ENCODE results near the gene CFAP210. TPM values are rescaled to one million over a fixed set of nuclear protein-coding genes. Genes with fewer than 3 reads are reported as not detected.
"Not testable (repeated sequence)": the region's sequence is repeated elsewhere in the genome, so short reads cannot be mapped to it uniquely, and the experiment has no call there.

Gene CFAP210
- total and polyA plus RNA-seq, 10 of the 15 experiments (the other 5 are each of a cell fraction or from before 2014, with no cell fraction given) = not detected

- TF ChIP-seq NFYA (IDR thresholded peaks at IDR 0.05; ENCODE audit: borderline replicate concordance, low read depth, low read length) = no peak
- TF ChIP-seq RCOR1 (conservative IDR thresholded peaks at IDR 0.05; ENCODE audit: low read depth, low read length) = no peak
Measured at GRCh38 chr2:169702996-169703395, 8.8 kb upstream of the CFAP210 start (continued).

GRCh38 chr2:169699173-169699572 is 5.0 kb upstream of the CFAP210 start:
- ChIA-PET POLR2A (interaction anchor here (0.6 kb wide), 1 partner anchor 27 kb away, joined by 3 read pairs; no protein-coding TSS in a partner anchor), SMC1A (ENCODE audit: uncharacterized antibody, unreplicated experiment) (interaction anchor here (0.6 to 2.3 kb wide), 10 partner anchors 12 to 72 kb away, joined by 3 to 19 read pairs (median 4); partner anchors contain the start of gene KLHL23), RAD21 (ENCODE audit: unreplicated experiment) (interaction anchor here (1.3 to 1.7 kb wide), 2 partner anchors 14 to 61 kb away, joined by 3 to 6 read pairs; no protein-coding TSS in a partner anchor)
- CTCF ChIA-PET; FAIRE-seq; H3K4me3 ChIP-seq; H3K27me3 ChIP-seq (replicated peaks in 1 of 2; ENCODE audit: control insufficient read depth in 2 of 2, insufficient read depth in 2 of 2, low read length in 1 of 2); BruUV-seq (replicated peaks); H4K20me1 ChIP-seq (ENCODE audit: control insufficient read depth, insufficient read depth); H2AFZ ChIP-seq (ENCODE audit: control insufficient read depth, low read depth, low read length); H3K4me2 ChIP-seq (ENCODE audit: control insufficient read depth, insufficient read depth); H3K36me3 ChIP-seq (ENCODE audit: control insufficient read depth in 2 of 2, insufficient read depth in 2 of 2, low read length in 1 of 2); DNase-seq (ENCODE audit: low read depth, low spot score); H3K9ac ChIP-seq (ENCODE audit: control insufficient read depth, insufficient read depth, low read length); H3K9me3 ChIP-seq (replicated peaks; ENCODE audit: control insufficient read depth, insufficient read depth, low read length); H3K27ac ChIP-seq (ENCODE audit: control insufficient read depth, insufficient read depth); in situ Hi-C loops (cut with MboI); ATAC-seq; H3K4me1 ChIP-seq (ENCODE audit: control insufficient read depth, insufficient read depth, low read length); H3K79me2 ChIP-seq (ENCODE audit: control insufficient read depth, insufficient read depth, low read length); intact Hi-C loops (cut with micrococcal nuclease; ENCODE audit: unreplicated experiment): not testable (repeated sequence)
- 98% methylated on average over 2 of the region's 2 CpGs for WGBS (ENCODE audit: insufficient coverage, insufficient replicate concordance, low lambda C conversion rate, missing lambda C conversion rate)

GRCh38 chr2:169696381-169696780 is 2.2 kb upstream of the CFAP210 start:
- POLR2A ChIA-PET = interaction anchor here (0.7 kb wide), 2 partner anchors 32 to 36 kb away, joined by 3 to 5 read pairs; no protein-coding TSS in a partner anchor
- no peaks in the 10 kb centered on the region; the same call in 2 of the 3 replicates for H3K9me3 ChIP-seq (replicated peaks; ENCODE audit: control insufficient read depth, insufficient read depth, low read length)
- RAD21 ChIA-PET (ENCODE audit: unreplicated experiment) = no interaction called here
- intact Hi-C loops (cut with micrococcal nuclease; ENCODE audit: unreplicated experiment) = no loop called here
- no peak overlapping the region for H2AFZ ChIP-seq (ENCODE audit: control insufficient read depth, low read depth, low read length)
- BruUV-seq (replicated peaks) = no TSS peak
- ATAC-seq (no peak), DNase-seq (ENCODE audit: low read depth, low spot score) (no peak), FAIRE-seq (no peak)
- no peak overlapping the region for H3K27ac ChIP-seq (ENCODE audit: control insufficient read depth, insufficient read depth)
- H3K4me1 ChIP-seq (ENCODE audit: control insufficient read depth, insufficient read depth, low read length) = no peaks in the 10 kb centered on the region
- 0 out of 4 replicates have a peak, but pooled peaks cover 0 to 3% of the 10 kb centered on the region in 2 experiments for H3K27me3 ChIP-seq (replicated peaks in 1 of 2; ENCODE audit: control insufficient read depth in 2 of 2, insufficient read depth in 2 of 2, low read length in 1 of 2)
- H3K4me2 ChIP-seq (ENCODE audit: control insufficient read depth, insufficient read depth) = no peak overlapping the region
- no peak overlapping the region for H3K4me3 ChIP-seq
- no peak for TF ChIP-seq ETV6 (conservative IDR thresholded peaks at IDR 0.05 in 1 of 2, IDR thresholded peaks at IDR 0.05 in 1 of 2; ENCODE audit: borderline replicate concordance in 1 of 2, low read depth in 1 of 2)
- no peak for TF ChIP-seq ZNF217 (IDR thresholded peaks at IDR 0.05)
- TF ChIP-seq RFX5 (IDR thresholded peaks at IDR 0.05; ENCODE audit: low read depth, low read length) = no peak
- no peak for TF ChIP-seq MTA3 (IDR thresholded peaks at IDR 0.05; ENCODE audit: borderline replicate concordance, low read length)
- no peak for TF ChIP-seq MEF2B (IDR thresholded peaks at IDR 0.05; ENCODE audit: partially characterized antibody, poor library complexity, severe bottlenecking)
- TF ChIP-seq GATAD2B (conservative IDR thresholded peaks at IDR 0.05; ENCODE audit: low read depth) = no peak
- TF ChIP-seq MEF2A (IDR thresholded peaks at IDR 0.05; ENCODE audit: insufficient read depth, low read depth, low read length) = no peak
- no peak for TF ChIP-seq ZSCAN29 (IDR thresholded peaks at IDR 0.05)
- no peak for TF ChIP-seq ZZZ3 (IDR thresholded peaks at IDR 0.05; ENCODE audit: control insufficient read depth, insufficient read length, low read depth)
- TF ChIP-seq KDM1A (IDR thresholded peaks at IDR 0.05; ENCODE audit: borderline replicate concordance) = no peak
- no peak for TF ChIP-seq MYB (IDR thresholded peaks at IDR 0.05; ENCODE audit: borderline replicate concordance, low read depth, low read length)
- no peak for TF ChIP-seq TCF3 (IDR thresholded peaks at IDR 0.05; ENCODE audit: borderline replicate concordance, insufficient read depth, low read depth, low read length)
- CTCF ChIA-PET = interaction anchor here (1.1 kb wide), 1 partner anchor 15 kb away, joined by 3 read pairs; no protein-coding TSS in a partner anchor
- H3K36me3 ChIP-seq (ENCODE audit: control insufficient read depth in 2 of 2, insufficient read depth in 2 of 2, low read length in 1 of 2) = no peaks in the 10 kb centered on the region
- SMC1A ChIA-PET (ENCODE audit: uncharacterized antibody, unreplicated experiment) = interaction anchor here (1.0 to 3.6 kb wide), 3 partner anchors 37 to 123 kb away, joined by 3 to 9 read pairs (median 3); partner anchors contain the start of gene KLHL23
- no peak overlapping the region for H3K9ac ChIP-seq (ENCODE audit: control insufficient read depth, insufficient read depth, low read length)
- H3K79me2 ChIP-seq (ENCODE audit: control insufficient read depth, insufficient read depth, low read length) = no peaks in the 10 kb centered on the region
- in situ Hi-C loops (cut with MboI) = no loop called here
- H4K20me1 ChIP-seq (ENCODE audit: control insufficient read depth, insufficient read depth) = no peaks in the 10 kb centered on the region

Measured in GM12878 (cell line).